NCI-H82 treated with DMSO at 0.1 percent for 48 hours (cell line): ENCODE results near the gene CTNNA2.
A peak's percentile ranks its signal among the peaks of the same experiment; 100 is the strongest.
"Not testable (repeated sequence)": the region's sequence is repeated elsewhere in the genome, so short reads cannot be mapped to it uniquely, and the experiment has no call there.

Source experiments
- DNase-seq: peaks from one replicate; lab custom pipeline; 2025; ENCODE audit not compliant: unreplicated experiment; lab: John Stamatoyannopoulos, UW

The CTNNA2 gene

GRCh38 chr2:80168801-80169200 is 656.0 kb downstream of the CTNNA2 start:
- DNase-seq, result no peak

GRCh38 chr2:80169811-80170594 is 657.2 kb downstream of the CTNNA2 start:
- DNase-seq, result no peak

GRCh38 chr2:80185091-80185490 is 672.2 kb downstream of the CTNNA2 start:
- no peak for DNase-seq

GRCh38 chr2:80186262-80186661 is 673.4 kb downstream of the CTNNA2 start:
- DNase-seq, result no peak

GRCh38 chr2:80187156-80187555 is 674.3 kb downstream of the CTNNA2 start:
- DNase-seq, result no peak

- DNase-seq, result no peak
These were observed 677.3 kb downstream of the CTNNA2 start for GRCh38 chr2:80190166-80190565.

GRCh38 chr2:80193566-80193965 is 680.7 kb downstream of the CTNNA2 start:
- no peak for DNase-seq

GRCh38 chr2:80195034-80195433 is 682.2 kb downstream of the CTNNA2 start:
- no peak for DNase-seq

- no peak for DNase-seq
These were observed 685.2 kb downstream of the CTNNA2 start for GRCh38 chr2:80198042-80198441.

GRCh38 chr2:80199504-80199903 is 686.7 kb downstream of the CTNNA2 start:
- no peak for DNase-seq

- DNase-seq, result not testable (repeated sequence)
These were observed 691.1 kb downstream of the CTNNA2 start for GRCh38 chr2:80203929-80204328.

- no peak for DNase-seq
These were observed 692.6 kb downstream of the CTNNA2 start for GRCh38 chr2:80205498-80205897.

- DNase-seq, result no peak
These were observed 696.6 kb downstream of the CTNNA2 start for GRCh38 chr2:80209458-80209857.

GRCh38 chr2:80217446-80217845 is 704.6 kb downstream of the CTNNA2 start:
- no peak for DNase-seq

- no peak for DNase-seq
These were observed 709.8 kb downstream of the CTNNA2 start for GRCh38 chr2:80222644-80223043.

GRCh38 chr2:80231421-80231820 is 718.6 kb downstream of the CTNNA2 start:
- DNase-seq, result no peak

- no peak for DNase-seq
These were observed 720.5 kb downstream of the CTNNA2 start for GRCh38 chr2:80233333-80233732.

- DNase-seq, result peak; percentile 5
These were observed 726.0 kb downstream of the CTNNA2 start for GRCh38 chr2:80238692-80239469.

GRCh38 chr2:80242355-80242910 is 729.6 kb downstream of the CTNNA2 start:
- DNase-seq, result no peak

- no peak for DNase-seq
These were observed 732.2 kb downstream of the CTNNA2 start for GRCh38 chr2:80244905-80245584.

- DNase-seq, result no peak
These were observed 733.7 kb downstream of the CTNNA2 start for GRCh38 chr2:80246534-80246933.
